ENCODE data around the gene RAPGEF4.

RAPGEF4 gene

DNA sequence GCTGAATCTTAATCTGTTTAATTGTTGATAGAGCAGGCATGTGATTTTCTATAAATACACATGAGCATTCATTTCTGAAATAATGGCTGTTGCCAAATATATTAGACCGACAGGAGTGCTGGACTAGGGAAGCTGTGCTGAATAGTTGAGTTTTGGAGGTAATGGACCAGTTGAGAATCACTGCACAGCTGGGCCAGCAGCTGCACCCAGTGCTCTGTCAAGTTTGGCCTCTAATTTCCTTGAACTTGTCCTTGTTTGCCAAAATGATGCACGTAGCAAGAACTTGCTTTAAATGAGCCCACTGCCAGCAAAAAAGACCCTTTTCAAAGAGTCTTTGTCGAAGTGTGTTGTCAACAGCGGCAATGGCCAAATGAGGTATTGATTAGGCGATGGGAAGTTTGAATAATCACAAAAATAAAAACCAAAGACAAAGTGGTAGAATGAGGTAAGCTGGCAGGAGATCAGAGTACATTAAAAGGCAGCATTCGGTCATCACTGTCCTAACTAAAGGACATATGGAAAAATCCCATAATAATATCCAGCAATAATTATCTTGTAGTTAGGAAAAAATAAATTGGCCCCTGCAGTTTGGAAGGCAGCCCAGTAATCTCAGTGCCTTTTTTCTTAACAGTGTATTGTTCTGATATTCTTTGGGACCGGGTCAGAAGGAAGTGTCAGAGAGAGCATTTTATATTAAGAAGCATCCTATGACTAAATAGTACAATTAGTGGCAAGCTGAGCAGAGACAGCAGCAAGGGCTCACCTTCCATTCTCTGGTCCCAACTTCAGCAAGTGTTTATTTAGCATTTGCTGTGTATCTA lies 126.2 kb downstream of the RAPGEF4 start:
- TF ChIP-seq, protein P1, sequence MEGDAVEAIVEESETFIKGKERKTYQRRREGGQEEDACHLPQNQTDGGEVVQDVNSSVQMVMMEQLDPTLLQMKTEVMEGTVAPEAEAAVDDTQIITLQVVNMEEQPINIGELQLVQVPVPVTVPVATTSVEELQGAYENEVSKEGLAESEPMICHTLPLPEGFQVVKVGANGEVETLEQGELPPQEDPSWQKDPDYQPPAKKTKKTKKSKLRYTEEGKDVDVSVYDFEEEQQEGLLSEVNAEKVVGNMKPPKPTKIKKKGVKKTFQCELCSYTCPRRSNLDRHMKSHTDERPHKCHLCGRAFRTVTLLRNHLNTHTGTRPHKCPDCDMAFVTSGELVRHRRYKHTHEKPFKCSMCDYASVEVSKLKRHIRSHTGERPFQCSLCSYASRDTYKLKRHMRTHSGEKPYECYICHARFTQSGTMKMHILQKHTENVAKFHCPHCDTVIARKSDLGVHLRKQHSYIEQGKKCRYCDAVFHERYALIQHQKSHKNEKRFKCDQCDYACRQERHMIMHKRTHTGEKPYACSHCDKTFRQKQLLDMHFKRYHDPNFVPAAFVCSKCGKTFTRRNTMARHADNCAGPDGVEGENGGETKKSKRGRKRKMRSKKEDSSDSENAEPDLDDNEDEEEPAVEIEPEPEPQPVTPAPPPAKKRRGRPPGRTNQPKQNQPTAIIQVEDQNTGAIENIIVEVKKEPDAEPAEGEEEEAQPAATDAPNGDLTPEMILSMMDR (IDR thresholded peaks at IDR 0.05; ENCODE audit: borderline replicate concordance, insufficient read depth, low read depth, low read length): no peak
- H3K4me3 ChIP-seq (ENCODE audit: low read depth, low read length): no peak overlapping the region

DNA sequence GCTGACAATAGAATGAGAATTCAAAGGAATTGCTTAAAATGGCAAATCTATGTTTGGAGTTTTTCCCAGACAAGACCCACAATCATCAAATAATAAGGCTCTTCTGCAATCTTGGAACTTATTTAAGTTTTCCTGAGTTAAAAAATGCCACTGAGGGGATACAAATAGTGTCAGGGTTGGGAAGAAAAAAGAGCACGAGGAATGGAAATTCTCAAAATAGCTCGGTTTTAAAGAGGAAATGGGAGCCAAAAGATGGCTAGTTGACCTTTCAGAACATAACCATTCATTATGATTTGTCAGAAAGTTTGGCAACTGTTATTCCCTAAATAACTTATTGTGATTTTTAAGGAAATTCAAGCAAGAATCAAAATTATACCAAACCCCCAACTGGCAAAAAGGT lies 127.7 kb downstream of the RAPGEF4 start:
- H3K4me3 ChIP-seq (ENCODE audit: low read depth, low read length): no peak overlapping the region
- TF ChIP-seq, protein P1 (IDR thresholded peaks at IDR 0.05; ENCODE audit: borderline replicate concordance, insufficient read depth, low read depth, low read length): no peak

DNA sequence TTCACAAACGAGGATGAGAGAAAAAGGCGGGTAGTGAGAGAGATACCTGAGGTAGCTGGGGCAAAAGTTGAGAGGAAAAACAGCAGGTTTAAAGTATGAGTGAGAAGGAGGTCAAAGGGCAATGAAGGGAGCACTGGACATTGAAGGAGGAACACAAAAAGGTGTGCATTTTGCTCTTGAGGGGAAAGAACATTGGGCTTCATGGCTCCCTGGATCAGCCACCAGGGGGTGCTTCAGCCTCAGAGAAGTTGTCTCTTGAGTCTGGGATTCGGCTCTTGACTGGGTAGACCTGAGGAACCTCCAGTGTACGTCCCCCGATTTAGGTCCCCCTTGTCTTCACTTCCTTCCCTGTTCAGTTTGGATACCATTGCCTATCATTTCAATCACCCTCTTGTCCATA lies 128.5 kb downstream of the RAPGEF4 start:
- TF ChIP-seq, protein P1 (IDR thresholded peaks at IDR 0.05; ENCODE audit: borderline replicate concordance, insufficient read depth, low read depth, low read length): peak; percentile 86
- no peak overlapping the region for H3K4me3 ChIP-seq (ENCODE audit: low read depth, low read length)

DNA sequence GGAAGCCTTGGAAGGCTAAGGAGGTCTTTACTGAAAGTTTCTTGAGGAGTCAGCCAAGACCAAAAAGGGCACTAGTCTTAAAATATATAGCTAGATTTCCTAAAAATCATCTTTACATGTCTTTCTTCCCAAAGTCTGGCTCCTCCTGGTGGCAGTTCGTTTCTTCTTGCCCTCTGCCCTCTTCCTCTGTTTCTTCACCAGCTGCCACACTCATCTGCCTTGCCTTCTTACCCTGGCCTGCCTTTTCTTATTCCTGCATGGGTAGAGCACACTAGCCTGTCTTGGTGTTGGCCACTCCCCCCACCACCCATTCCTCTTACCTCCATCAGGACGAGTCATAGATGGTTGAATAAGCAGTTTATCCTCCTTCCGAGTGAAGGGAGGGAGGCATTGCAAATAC lies 129.8 kb downstream of the RAPGEF4 start:
- TF ChIP-seq, protein P1 (IDR thresholded peaks at IDR 0.05; ENCODE audit: borderline replicate concordance, insufficient read depth, low read depth, low read length): peak; percentile 22; the same call in 1 of the 2 replicates
- no peak overlapping the region for H3K4me3 ChIP-seq (ENCODE audit: low read depth, low read length)

DNA sequence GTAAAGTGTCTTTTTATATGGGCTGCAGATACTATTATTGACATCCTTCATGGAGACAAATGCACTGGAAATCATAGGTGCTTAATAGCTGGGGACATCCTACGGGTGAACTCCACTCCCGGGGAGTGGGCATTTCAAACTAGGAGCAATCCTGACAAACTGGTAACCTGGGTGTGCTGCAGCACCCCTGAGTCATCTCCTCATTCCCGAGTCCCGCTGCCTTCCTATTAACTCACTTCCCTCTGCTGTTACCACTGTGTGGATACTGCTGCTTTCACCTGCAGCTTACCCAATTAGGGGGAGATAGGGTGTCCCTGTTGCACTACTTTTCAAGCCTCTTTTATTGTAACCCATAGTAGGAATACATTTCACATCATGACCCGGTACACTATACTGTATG lies 134.2 kb downstream of the RAPGEF4 start:
- H3K4me3 ChIP-seq (ENCODE audit: low read depth, low read length): no peak overlapping the region
- TF ChIP-seq, protein P1 (IDR thresholded peaks at IDR 0.05; ENCODE audit: borderline replicate concordance, insufficient read depth, low read depth, low read length): no peak

DNA sequence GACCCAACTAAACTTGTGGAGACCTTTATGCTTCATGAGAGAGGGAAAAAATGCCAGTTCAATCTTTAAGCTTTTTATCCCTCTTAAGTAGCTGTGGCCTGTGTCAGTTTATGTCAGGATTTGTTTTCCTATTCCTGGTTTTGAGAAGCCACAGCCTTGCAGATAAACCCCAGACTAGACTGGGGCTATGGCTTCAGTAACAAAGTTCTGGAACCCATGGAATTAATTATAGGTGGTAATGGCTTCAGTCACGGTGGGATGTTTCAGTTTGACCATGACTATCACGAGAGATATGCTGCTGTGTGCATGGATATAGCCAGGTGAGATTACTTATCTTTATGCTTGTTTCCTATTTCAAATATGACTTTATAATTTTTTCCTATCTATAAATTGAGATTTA lies 134.8 kb downstream of the RAPGEF4 start:
- H3K4me3 ChIP-seq (ENCODE audit: low read depth, low read length): no peak overlapping the region
- TF ChIP-seq, protein P1 (IDR thresholded peaks at IDR 0.05; ENCODE audit: borderline replicate concordance, insufficient read depth, low read depth, low read length): no peak

DNA sequence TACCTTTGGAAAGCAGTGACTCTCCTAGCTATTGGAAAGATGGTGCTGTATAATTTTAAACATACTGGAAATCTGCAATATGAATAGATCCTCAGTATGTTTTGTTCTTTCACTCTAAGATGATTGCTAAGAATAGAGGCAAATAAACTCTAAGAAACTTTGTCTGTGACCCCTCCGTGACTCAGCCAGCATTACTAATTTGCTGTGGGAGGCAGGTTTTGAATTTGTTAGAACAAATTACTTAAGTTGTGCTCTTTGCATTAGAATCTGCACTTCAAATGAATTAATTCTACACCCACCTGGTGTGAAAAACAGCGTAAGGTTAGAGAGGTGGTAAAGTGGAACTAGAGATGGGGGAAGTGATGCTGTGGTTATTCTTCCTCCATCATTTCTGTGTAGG lies 142.2 kb downstream of the RAPGEF4 start:
- TF ChIP-seq, protein P1 (IDR thresholded peaks at IDR 0.05; ENCODE audit: borderline replicate concordance, insufficient read depth, low read depth, low read length): no peak
- no peak overlapping the region for H3K4me3 ChIP-seq (ENCODE audit: low read depth, low read length)

Data from GM12875 (cell line).